Measurements from ENCODE around the gene ATP4A. TPM values are rescaled to one million over a fixed set of nuclear protein-coding genes. Genes with fewer than 3 reads are reported as not detected.

ATP4A gene
- polyA plus RNA-seq, 1 experiment: not detected

- CTCF ChIA-PET: no interaction called here
These were observed 23.0 kb downstream of the ATP4A start for GRCh38 chr19:35540356-35540927.

GRCh38 chr19:35539850-35540249 lies 23.6 kb downstream of the ATP4A start:
- TF ChIP-seq, protein P1, sequence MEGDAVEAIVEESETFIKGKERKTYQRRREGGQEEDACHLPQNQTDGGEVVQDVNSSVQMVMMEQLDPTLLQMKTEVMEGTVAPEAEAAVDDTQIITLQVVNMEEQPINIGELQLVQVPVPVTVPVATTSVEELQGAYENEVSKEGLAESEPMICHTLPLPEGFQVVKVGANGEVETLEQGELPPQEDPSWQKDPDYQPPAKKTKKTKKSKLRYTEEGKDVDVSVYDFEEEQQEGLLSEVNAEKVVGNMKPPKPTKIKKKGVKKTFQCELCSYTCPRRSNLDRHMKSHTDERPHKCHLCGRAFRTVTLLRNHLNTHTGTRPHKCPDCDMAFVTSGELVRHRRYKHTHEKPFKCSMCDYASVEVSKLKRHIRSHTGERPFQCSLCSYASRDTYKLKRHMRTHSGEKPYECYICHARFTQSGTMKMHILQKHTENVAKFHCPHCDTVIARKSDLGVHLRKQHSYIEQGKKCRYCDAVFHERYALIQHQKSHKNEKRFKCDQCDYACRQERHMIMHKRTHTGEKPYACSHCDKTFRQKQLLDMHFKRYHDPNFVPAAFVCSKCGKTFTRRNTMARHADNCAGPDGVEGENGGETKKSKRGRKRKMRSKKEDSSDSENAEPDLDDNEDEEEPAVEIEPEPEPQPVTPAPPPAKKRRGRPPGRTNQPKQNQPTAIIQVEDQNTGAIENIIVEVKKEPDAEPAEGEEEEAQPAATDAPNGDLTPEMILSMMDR (IDR thresholded peaks at IDR 0.05; ENCODE audit: insufficient read depth, low read depth, low read length): no peak
- Histone ChIP-seq H3K36me3 (ENCODE audit: control insufficient read depth, insufficient read depth, low read length) (peaks cover 3% of the 10 kb centered on the region), H3K4me3 (ENCODE audit: low read depth, low read length) (no peak overlapping the region), H3K27me3 (ENCODE audit: control insufficient read depth, insufficient read depth, low read length) (no peaks in the 10 kb centered on the region)
- ChIA-PET CTCF (no interaction called here), POLR2A (no interaction called here)
- DNase-seq (ENCODE audit: low read depth): no peak

More at GRCh38 chr19:35540356-35540927, 23.0 kb downstream of the ATP4A start:
- no peak overlapping the region for H3K4me3 ChIP-seq (ENCODE audit: low read depth, low read length)
- peaks cover 3% of the 10 kb centered on the region for H3K36me3 ChIP-seq (ENCODE audit: control insufficient read depth, insufficient read depth, low read length)
- TF ChIP-seq, protein P1 (IDR thresholded peaks at IDR 0.05; ENCODE audit: insufficient read depth, low read depth, low read length): no peak
- no peak for DNase-seq (ENCODE audit: low read depth)
- H3K27me3 ChIP-seq (ENCODE audit: control insufficient read depth, insufficient read depth, low read length): no peaks in the 10 kb centered on the region
- POLR2A ChIA-PET: no interaction called here

GRCh38 chr19:35539314-35539713 lies 24.1 kb downstream of the ATP4A start:
- POLR2A ChIA-PET: no interaction called here
- CTCF ChIA-PET: interaction anchor here (1.7 kb wide), 1 partner anchor 10 kb away, joined by 7 read pairs; no protein-coding TSS in a partner anchor

DNA sequence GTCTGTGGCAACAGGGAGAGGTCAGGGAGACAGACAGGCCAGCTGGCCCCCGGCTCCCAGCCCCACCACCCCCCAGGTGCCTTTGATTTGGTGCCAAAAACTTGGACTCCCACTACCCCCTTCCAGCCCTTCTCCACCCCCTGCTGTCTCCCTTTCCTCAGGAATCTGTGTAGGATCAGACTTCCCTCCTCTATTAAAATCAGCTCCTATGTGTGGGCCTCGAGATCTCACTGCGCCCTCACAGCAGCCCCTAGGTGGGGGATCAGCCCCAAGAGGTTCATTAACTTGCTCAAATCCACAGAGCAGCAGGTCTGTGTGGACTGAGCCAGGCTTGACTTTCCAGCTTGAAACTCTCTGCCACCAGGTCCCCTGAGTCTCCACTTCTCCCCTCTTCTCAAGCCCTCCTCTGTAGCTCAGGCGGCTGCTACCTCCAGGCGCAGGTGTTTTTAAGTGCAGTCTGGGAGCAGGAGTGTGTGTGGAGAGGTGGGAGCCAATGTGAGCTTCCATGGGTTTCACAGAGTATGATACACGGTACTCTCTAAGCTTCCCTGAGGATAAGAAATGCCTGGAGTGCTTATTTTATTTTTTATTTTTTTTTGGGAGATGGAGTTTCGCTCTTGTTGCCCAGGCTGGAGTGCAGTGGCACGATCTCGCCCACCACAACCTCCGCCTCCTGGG lies 28.5 kb downstream of the ATP4A start:
- ChIA-PET CTCF (interaction anchor here (0.9 to 2.8 kb wide), 6 partner anchors 9 to 25 kb away, joined by 3 to 9 read pairs (median 3); no protein-coding TSS in a partner anchor), POLR2A (no interaction called here)
- Histone ChIP-seq H3K27me3 (ENCODE audit: control insufficient read depth, insufficient read depth, low read length) (peaks cover 9% of the 10 kb centered on the region), H3K36me3 (ENCODE audit: control insufficient read depth, insufficient read depth, low read length) (no peaks in the 10 kb centered on the region; the same call in 1 of the 2 replicates), H3K4me3 (ENCODE audit: low read depth, low read length) (no peak overlapping the region)
- TF ChIP-seq, protein P1 (IDR thresholded peaks at IDR 0.05; ENCODE audit: insufficient read depth, low read depth, low read length): no peak
- no peak for DNase-seq (ENCODE audit: low read depth)

More at GRCh38 chr19:35539314-35539713, 24.1 kb downstream of the ATP4A start:
- Histone ChIP-seq H3K27me3 (ENCODE audit: control insufficient read depth, insufficient read depth, low read length) (no peaks in the 10 kb centered on the region), H3K4me3 (ENCODE audit: low read depth, low read length) (no peak overlapping the region), H3K36me3 (ENCODE audit: control insufficient read depth, insufficient read depth, low read length) (peaks cover 3% of the 10 kb centered on the region)
- DNase-seq (ENCODE audit: low read depth): no peak
- TF ChIP-seq, protein P1 (IDR thresholded peaks at IDR 0.05; ENCODE audit: insufficient read depth, low read depth, low read length): no peak

DNA sequence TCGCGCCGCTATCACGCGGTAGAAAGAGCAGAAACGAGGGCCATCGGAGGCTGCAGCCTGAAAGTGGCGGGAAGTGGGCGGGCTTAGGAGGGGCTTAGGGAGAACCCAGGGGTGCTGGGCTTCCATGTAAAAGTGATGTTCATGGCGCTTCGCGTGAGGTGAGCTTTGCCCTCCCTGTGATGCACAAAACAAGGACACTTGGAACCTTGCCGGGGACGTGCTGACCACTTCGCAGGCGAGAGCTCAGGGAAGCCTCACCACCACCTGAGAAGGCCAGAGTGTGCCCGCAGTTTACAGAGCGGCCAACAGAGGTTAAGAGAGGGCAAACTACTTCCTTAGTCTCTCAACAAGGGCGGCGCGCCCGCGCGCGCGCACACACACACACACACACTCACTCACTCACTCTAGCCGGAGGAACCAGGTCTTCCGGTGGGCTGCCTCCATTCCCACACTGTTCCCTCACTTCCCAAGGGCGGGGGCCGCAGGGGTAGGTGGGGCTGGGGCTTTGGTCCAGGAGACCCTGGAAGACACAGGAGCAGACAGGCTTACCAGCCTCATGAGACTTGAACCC lies 29.6 kb downstream of the ATP4A start:
- ChIA-PET CTCF (interaction anchor here (0.9 to 2.8 kb wide), 3 partner anchors 8 to 15 kb away, joined by 3 to 9 read pairs (median 3); no protein-coding TSS in a partner anchor), POLR2A (no interaction called here)
- H3K27me3 ChIP-seq (ENCODE audit: control insufficient read depth, insufficient read depth, low read length): peaks cover 9% of the 10 kb centered on the region
- H3K4me3 ChIP-seq (ENCODE audit: low read depth, low read length): no peak overlapping the region
- no peak for DNase-seq (ENCODE audit: low read depth)
- TF ChIP-seq, protein P1 (IDR thresholded peaks at IDR 0.05; ENCODE audit: insufficient read depth, low read depth, low read length): no peak
- no peaks in the 10 kb centered on the region for H3K36me3 ChIP-seq (ENCODE audit: control insufficient read depth, insufficient read depth, low read length)

All from BJ (cell line).